Measurements from ENCODE around the gene CST4. TPM values are rescaled to one million over a fixed set of nuclear protein-coding genes. Genes with fewer than 3 reads are reported as not detected.
"Not testable (repeated sequence)": the region's sequence is repeated elsewhere in the genome, so short reads cannot be mapped to it uniquely, and the experiment has no call there.

CST4 gene
- total RNA-seq, 3 donors from 2014 or later (not counting 1 experiment from before 2014, with no cell fraction given), result not detected

GRCh38 chr20:23725102-23725501 is 36.3 kb upstream of the CST4 start:
- ATAC-seq (no peak), DNase-seq (no peak)
- 94% methylated on average over 3 of the region's 3 CpGs for WGBS (ENCODE audit: insufficient coverage)
- Histone ChIP-seq H3K36me3 (ENCODE audit: control insufficient read depth, insufficient read depth, low read length) (no peaks in the 10 kb centered on the region), H3K4me3 (ENCODE audit: low read length) (no peak overlapping the region), H3K4me1 (ENCODE audit: control insufficient read depth, insufficient read depth, low read length) (no peaks in the 10 kb centered on the region), H3K27me3 (ENCODE audit: control insufficient read depth, insufficient read depth, low read length) (no peaks in the 10 kb centered on the region), H3K9me3 (ENCODE audit: control insufficient read depth, insufficient read depth, low read length) (no peaks in the 10 kb centered on the region), H3K27ac (ENCODE audit: low read length) (no peak overlapping the region)
- H3K27ac Mint-ChIP-seq, result no peak overlapping the region
- intact Hi-C loops (cut with micrococcal nuclease), result no loop called here
- TF ChIP-seq CTCF (IDR thresholded peaks at IDR 0.05), result no peak
- no peaks in the 10 kb centered on the region for H3K36me3 Mint-ChIP-seq
- no peaks in the 10 kb centered on the region for H3K4me1 Mint-ChIP-seq
- peaks cover 0 to 5% of the 10 kb centered on the region in 2 donors for H3K27me3 Mint-ChIP-seq (ENCODE audit: low read depth in 2 of 2)
- no peak overlapping the region for H3K4me3 Mint-ChIP-seq
- no peaks in the 10 kb centered on the region for H3K9me3 Mint-ChIP-seq

- H3K9me3 Mint-ChIP-seq; H3K27me3 Mint-ChIP-seq (ENCODE audit: low read depth in 2 of 2); H3K36me3 Mint-ChIP-seq; H3K4me1 ChIP-seq (ENCODE audit: control insufficient read depth, insufficient read depth, low read length); H3K27ac Mint-ChIP-seq; H3K27me3 ChIP-seq (ENCODE audit: control insufficient read depth, insufficient read depth, low read length); H3K36me3 ChIP-seq (ENCODE audit: control insufficient read depth, insufficient read depth, low read length); H3K9me3 ChIP-seq (ENCODE audit: control insufficient read depth, insufficient read depth, low read length); H3K4me3 ChIP-seq (ENCODE audit: low read length); H3K4me1 Mint-ChIP-seq; H3K27ac ChIP-seq (ENCODE audit: low read length); H3K4me3 Mint-ChIP-seq; intact Hi-C loops (cut with micrococcal nuclease): not testable (repeated sequence)
- ATAC-seq, result peak in 2 of 3 donors; percentile 53 to 67
- TF ChIP-seq CTCF (IDR thresholded peaks at IDR 0.05), result peak; percentile 13
- DNase-seq, result peak in 1 of 2 donors; percentile 4
- WGBS (ENCODE audit: insufficient coverage), result 86% methylated on average over 1 of the region's 2 CpGs
These were observed 34.9 kb upstream of the CST4 start for GRCh38 chr20:23723659-23724307.

- H3K27ac Mint-ChIP-seq; DNase-seq; ATAC-seq; H3K9me3 Mint-ChIP-seq; H3K36me3 ChIP-seq (ENCODE audit: control insufficient read depth, insufficient read depth, low read length); intact Hi-C loops (cut with micrococcal nuclease); H3K4me3 Mint-ChIP-seq; H3K27me3 ChIP-seq (ENCODE audit: control insufficient read depth, insufficient read depth, low read length); H3K9me3 ChIP-seq (ENCODE audit: control insufficient read depth, insufficient read depth, low read length); H3K36me3 Mint-ChIP-seq; H3K27ac ChIP-seq (ENCODE audit: low read length); H3K4me3 ChIP-seq (ENCODE audit: low read length); H3K27me3 Mint-ChIP-seq (ENCODE audit: low read depth in 2 of 2); H3K4me1 ChIP-seq (ENCODE audit: control insufficient read depth, insufficient read depth, low read length); H3K4me1 Mint-ChIP-seq: not testable (repeated sequence)
- WGBS (ENCODE audit: insufficient coverage), result 81% methylated on average over 5 of the region's 5 CpGs
These were observed 34.0 kb upstream of the CST4 start for GRCh38 chr20:23722851-23723250.

- no peak for TF ChIP-seq CTCF (IDR thresholded peaks at IDR 0.05)
- no peaks in the 10 kb centered on the region for H3K4me1 ChIP-seq (ENCODE audit: control insufficient read depth, insufficient read depth, low read length)
- Mint-ChIP-seq H3K9me3 (no peaks in the 10 kb centered on the region), H3K4me1 (no peaks in the 10 kb centered on the region), H3K27ac (no peak overlapping the region), H3K27me3 (ENCODE audit: low read depth in 2 of 2) (peaks cover 0 to 2% of the 10 kb centered on the region in 2 donors), H3K4me3 (no peak overlapping the region), H3K36me3 (no peaks in the 10 kb centered on the region)
- H3K27ac ChIP-seq (ENCODE audit: low read length), result no peak overlapping the region
- no peak overlapping the region for H3K4me3 ChIP-seq (ENCODE audit: low read length)
- H3K27me3 ChIP-seq (ENCODE audit: control insufficient read depth, insufficient read depth, low read length), result no peaks in the 10 kb centered on the region
- H3K9me3 ChIP-seq (ENCODE audit: control insufficient read depth, insufficient read depth, low read length), result no peaks in the 10 kb centered on the region
- intact Hi-C loops (cut with micrococcal nuclease), result no loop called here
- WGBS (ENCODE audit: insufficient coverage), result 37% methylated on average over 1 of the region's 1 CpG
- no peaks in the 10 kb centered on the region for H3K36me3 ChIP-seq (ENCODE audit: control insufficient read depth, insufficient read depth, low read length)
- DNase-seq, result no peak
- no peak for ATAC-seq
These were observed 33.1 kb upstream of the CST4 start for GRCh38 chr20:23721962-23722361.

GRCh38 chr20:23719351-23719750 is 30.5 kb upstream of the CST4 start:
- H3K27me3 ChIP-seq (ENCODE audit: control insufficient read depth, insufficient read depth, low read length); ATAC-seq; H3K27me3 Mint-ChIP-seq (ENCODE audit: low read depth in 2 of 2); DNase-seq; H3K4me3 Mint-ChIP-seq; intact Hi-C loops (cut with micrococcal nuclease); H3K36me3 Mint-ChIP-seq; H3K27ac Mint-ChIP-seq; H3K4me3 ChIP-seq (ENCODE audit: low read length); H3K27ac ChIP-seq (ENCODE audit: low read length); H3K9me3 Mint-ChIP-seq; H3K9me3 ChIP-seq (ENCODE audit: control insufficient read depth, insufficient read depth, low read length); H3K4me1 Mint-ChIP-seq; H3K4me1 ChIP-seq (ENCODE audit: control insufficient read depth, insufficient read depth, low read length); H3K36me3 ChIP-seq (ENCODE audit: control insufficient read depth, insufficient read depth, low read length): not testable (repeated sequence)
- WGBS (ENCODE audit: insufficient coverage), result 82% methylated on average over 9 of the region's 9 CpGs

GRCh38 chr20:23711778-23712177 is 22.9 kb upstream of the CST4 start:
- H3K27me3 ChIP-seq (ENCODE audit: control insufficient read depth, insufficient read depth, low read length); H3K27ac ChIP-seq (ENCODE audit: low read length); H3K9me3 ChIP-seq (ENCODE audit: control insufficient read depth, insufficient read depth, low read length); H3K36me3 ChIP-seq (ENCODE audit: control insufficient read depth, insufficient read depth, low read length); H3K27me3 Mint-ChIP-seq (ENCODE audit: low read depth in 2 of 2); ATAC-seq; H3K4me1 ChIP-seq (ENCODE audit: control insufficient read depth, insufficient read depth, low read length); intact Hi-C loops (cut with micrococcal nuclease); H3K36me3 Mint-ChIP-seq; H3K9me3 Mint-ChIP-seq; DNase-seq; H3K4me3 Mint-ChIP-seq; H3K4me1 Mint-ChIP-seq; H3K4me3 ChIP-seq (ENCODE audit: low read length); H3K27ac Mint-ChIP-seq: not testable (repeated sequence)

All from natural killer cell (primary cell).